NCI-H1930 (cell line): ENCODE results near the gene KCNK5.
A peak's percentile ranks its signal among the peaks of the same experiment; 100 is the strongest.

Experiments used
- DNase-seq, 2 experiments: peaks; one replicate each; lab custom pipeline; 2025; lab: John Stamatoyannopoulos, UW

KCNK5 gene

DNA sequence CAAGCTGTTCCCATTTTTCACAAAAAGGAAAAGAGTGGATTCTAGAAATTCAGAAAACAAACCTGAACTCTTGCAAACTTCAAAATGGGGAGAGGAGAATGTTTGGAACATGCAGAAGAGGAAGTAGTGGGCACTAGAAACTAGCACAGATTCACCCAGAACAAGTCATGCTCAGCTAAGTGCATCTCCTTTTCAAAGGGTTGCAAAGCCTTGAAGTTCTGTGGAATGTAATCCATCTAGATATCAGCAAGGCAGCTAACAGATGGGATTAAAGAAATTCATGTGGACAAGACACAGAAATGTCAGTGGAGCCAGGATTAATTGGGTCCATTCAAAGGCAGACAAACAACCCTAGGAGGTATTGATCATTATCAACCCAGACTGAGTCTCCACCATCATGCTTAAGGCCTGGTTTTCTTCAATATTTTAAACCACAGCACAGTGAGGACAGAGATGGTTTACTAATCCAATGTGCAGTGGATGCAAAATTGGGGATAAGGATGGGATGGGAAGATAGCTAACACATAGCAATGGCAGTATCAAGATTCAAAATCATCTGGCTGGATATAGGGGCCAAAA, 31.3 kb downstream of the KCNK5 start:
- DNase-seq: no peak

DNA sequence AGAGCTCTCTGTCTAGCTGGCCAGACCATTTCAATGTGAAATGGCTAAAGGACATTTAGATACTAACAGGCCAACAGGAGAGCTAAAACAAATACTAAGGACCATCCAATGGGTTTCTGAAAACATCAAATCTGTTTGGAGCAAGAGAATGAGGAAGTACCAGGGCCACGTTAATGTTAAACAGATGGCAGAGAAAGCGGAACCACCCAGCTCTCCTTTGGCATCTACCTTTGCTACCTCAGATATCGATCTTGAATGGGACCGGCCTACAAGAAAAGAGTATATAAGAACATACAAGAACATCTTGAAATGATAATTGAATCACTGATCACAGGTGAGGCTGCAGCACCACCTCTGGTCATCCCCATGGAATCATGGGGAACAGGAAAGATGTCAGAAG, 31.8 kb downstream of the KCNK5 start:
- no peak for DNase-seq

- DNase-seq: no peak
Observed at GRCh38 chr6:39196673-39197091, 32.6 kb downstream of the KCNK5 start.

GRCh38 chr6:39195792-39196385, 33.4 kb downstream of the KCNK5 start:
- DNase-seq: no peak

GRCh38 chr6:39194466-39194865, 34.8 kb downstream of the KCNK5 start:
- DNase-seq: no peak

- no peak for DNase-seq
Observed at GRCh38 chr6:39193201-39193791, 36.0 kb downstream of the KCNK5 start.

GRCh38 chr6:39192736-39193135, 36.5 kb downstream of the KCNK5 start:
- no peak for DNase-seq

- DNase-seq: no peak
Observed at GRCh38 chr6:39191236-39191930, 37.9 kb downstream of the KCNK5 start.

DNA sequence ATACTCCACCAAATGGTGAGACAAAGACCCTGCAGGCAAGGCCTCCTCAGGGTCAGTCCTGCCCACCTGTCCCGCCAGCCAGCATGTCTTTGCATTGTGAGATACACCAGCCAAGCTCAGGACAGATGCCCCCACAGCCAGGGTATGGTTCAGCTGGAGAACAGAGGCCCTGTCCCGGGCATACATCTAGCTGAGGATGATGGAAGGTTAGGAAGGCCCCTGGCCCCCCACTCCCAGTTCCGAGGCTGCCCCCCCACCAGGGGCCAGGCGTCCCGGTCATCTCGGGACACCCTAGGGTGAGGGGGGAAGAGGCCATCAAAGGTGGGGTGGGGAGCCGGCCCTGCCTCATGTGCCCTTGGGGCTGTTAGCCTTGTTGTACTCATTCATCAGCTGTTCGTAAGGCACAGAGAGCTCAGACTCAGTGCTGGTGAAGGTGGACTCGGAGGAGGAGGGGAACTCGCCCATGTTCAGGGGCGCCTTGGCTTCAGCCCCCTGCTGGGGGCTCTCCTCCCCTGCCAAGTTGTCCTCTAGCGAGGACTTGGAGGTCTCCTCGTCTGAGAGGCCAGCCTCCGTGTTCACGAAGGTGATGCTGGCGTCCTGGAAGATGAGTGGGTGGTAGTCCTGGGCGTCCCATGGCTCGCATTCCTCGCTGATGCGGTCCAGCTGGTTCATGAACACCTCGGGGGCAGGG, 38.6 kb downstream of the KCNK5 start:
- DNase-seq: no peak

DNA sequence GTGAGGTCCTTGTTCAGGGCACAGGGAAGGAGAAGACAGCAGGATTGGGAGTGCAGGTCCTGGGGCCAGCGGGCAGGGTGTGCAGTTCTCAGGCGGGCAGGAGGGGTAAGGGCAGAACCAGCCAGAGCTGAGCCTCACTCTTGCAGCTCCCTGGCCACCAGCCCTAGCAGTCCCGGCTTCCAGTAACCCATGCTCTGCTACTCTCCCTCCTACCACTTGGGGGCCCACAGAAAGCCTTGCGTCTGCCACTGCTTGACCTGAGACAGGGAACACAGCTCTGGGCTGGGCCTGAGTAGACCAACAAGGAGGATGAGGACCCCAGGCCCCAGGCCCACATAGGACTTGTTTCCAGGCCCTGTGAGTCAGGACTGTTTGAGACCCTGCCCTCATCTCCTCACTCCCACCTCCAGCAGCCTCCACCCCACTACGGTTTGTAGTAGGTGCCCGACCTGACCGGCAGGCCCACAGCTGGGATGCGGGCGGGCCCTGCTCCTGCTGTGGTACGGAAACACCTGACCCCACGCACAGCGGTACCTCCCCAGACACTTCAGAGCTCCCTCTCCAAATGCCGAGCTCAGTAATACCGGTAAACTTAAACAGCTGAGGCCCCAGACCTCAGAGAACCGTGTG, 39.2 kb downstream of the KCNK5 start:
- peak; percentile 3 to 14 for DNase-seq

DNA sequence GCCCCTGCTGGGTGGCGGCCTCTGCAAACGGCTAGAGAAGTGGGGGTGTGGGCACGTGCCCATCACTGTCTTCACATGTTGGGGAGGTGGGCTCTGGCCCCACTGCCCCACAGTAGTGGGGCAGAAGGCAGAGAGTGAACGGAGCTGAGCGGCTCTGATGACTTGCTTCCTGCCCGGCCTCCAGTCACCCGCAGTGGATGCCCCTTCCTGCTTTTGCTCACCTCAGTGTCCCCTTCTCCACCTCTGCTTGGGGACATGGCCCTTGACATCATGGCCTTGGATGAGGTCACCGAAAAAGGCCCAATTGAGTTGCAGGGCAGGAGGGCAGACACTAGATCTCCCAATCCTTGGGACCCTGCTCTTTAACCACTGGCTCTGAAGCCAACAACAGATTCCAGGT, 40.1 kb downstream of the KCNK5 start:
- no peak for DNase-seq

DNA sequence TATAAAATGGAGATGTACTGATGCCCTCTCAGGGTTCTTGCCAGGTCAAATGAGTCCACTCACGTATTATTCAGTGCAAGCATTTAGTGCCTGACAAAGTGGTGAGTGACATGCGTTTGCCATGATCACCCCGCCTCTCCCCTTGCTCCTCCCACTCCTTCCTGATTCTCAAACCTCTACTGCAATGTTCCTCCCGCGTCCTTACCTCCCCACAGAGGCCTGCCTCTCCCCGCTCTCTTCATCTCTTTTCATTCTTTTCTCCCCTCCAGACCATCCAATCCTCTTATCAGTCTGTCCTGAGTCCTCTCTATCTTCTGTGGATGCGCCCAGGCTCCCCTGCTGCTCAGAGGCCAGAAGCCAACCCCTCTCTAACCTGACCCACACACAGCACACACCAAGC, 40.7 kb downstream of the KCNK5 start:
- no peak for DNase-seq

- no peak for DNase-seq
Observed at GRCh38 chr6:39188098-39188450, 41.2 kb downstream of the KCNK5 start.

DNA sequence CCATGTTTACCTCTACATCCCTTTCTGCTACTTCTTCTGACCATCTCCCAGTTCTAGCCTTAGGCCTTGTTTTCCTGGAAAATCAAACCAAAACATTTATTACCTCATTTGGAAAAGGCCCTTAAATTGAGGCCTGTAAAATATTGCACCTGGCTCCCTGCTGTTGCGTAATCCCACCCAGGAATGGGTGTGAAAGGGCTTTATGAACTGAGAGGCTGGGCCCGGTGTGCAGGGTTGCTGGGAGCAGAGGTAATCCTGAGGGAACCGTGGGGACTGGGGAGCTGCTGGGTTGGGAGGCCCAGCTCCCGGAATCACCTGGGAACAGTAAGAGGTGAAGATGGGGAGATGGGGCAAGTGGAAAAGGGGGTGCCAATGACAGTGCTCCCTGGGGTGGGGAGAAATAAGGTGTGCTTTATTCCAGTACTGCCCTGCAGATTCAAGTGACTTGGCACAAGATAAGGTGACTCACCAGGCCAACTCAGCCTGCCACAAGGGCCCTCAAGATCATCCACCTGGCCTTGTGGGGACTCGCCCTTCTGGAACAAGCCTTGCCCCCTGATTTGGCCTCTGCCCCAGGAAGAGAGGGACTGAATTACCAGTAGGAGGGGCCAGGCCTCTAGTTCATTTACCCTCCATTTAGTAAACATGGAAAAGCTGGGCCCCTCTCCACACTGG, 44.2 kb downstream of the KCNK5 start:
- DNase-seq: no peak

- no peak for DNase-seq
Observed at GRCh38 chr6:39182604-39183003, 46.7 kb downstream of the KCNK5 start.

DNA sequence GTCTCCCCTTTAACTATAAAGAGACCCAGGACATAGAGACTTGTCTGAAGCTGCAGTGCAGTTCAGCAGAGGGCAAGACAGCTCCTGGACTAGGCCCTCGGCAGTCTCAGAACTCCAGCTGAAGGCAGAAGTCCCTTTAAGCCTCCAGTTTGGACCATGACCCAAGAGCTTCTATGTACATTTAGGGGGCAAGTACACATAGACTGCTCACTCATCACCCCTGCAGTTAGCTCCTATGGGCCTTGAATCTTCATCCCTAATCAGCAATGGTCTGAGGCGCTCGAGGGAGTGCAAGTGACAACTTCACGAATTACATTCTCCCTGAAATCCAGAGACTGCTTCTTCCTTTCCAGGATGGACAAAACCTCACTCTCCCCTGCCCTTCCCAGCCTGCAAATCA, 47.4 kb downstream of the KCNK5 start:
- DNase-seq: no peak

DNA sequence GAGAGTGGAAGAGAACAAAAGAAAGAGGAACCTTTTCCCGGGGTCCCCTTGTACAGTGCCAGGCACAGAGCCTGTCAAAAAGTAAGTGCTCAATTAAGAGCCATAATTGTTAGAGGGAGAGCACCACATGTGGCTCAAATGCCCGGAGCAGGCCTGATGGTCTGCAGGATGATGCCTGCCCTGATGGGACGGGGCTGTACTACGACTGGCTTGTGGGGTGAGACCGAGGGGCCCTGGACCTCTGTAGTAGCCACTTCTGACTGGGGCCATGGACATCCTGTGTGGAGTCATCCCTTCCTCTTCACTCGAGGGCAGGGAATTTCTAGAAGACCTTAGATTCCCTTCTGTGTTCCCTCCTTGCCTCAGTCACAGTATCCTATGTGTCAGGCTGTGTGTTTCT, 47.9 kb downstream of the KCNK5 start:
- DNase-seq: no peak

GRCh38 chr6:39178804-39179203, 50.5 kb downstream of the KCNK5 start:
- no peak for DNase-seq

- no peak for DNase-seq
Observed at GRCh38 chr6:39178235-39178634, 51.0 kb downstream of the KCNK5 start.

DNA sequence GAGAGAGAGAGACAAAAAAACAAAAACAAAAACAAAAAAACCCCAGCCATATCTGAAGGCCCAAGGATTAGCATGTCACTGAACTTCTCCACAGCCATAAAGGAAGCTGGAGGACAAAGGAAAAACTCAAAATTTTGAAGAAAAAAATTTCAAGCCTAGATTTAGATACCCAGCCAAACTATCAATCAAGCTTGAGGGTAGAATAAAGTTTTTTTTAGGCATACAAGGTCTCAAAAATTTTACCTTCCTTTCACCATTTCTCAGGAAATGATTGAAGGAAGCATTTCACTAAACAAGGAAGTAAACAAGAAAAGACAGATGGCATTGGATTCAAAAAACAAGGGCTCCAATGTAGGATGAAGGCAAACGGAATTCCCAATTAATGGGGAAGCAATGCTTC, 52.1 kb downstream of the KCNK5 start:
- no peak for DNase-seq

- no peak for DNase-seq
Observed at GRCh38 chr6:39173270-39173669, 56.0 kb downstream of the KCNK5 start.

DNA sequence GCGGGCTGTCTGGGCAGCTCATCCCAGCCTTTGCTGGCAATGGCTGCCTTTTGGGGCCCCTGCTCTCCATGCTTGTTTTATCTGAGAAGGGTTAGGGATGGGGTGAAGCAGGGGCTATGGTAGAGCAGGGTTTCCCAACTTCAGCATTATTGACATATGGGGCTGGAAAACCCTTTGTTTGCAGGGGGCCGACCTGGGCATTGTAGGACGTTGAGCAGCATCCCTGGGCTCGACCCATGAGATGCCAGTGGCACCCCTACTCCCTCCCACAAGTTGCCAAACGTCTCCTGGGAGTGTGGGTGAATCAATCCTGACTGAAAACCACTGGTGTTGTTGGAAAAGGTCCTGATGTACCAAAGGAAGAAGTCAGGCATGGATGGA, 56.9 kb downstream of the KCNK5 start:
- no peak for DNase-seq
